ENCODE results near the gene TTC33.

TTC33 gene

GRCh38 chr5:40678026-40678425 lies 77.7 kb downstream of the TTC33 start:
- in situ Hi-C loops (cut with HindIII; ENCODE audit: low sequenced_read_pairs) = no loop called here
- DNase-seq (ENCODE audit: low read depth) = no peak
- TF ChIP-seq CTCF (IDR thresholded peaks at IDR 0.05; ENCODE audit: low read depth, low read length, missing control alignments) = no peak
- H3K4me3 ChIP-seq (ENCODE audit: low read depth, low read length) = no peak overlapping the region

GRCh38 chr5:40677456-40677855 lies 78.3 kb downstream of the TTC33 start:
- no peak for TF ChIP-seq CTCF (IDR thresholded peaks at IDR 0.05; ENCODE audit: low read depth, low read length, missing control alignments)
- in situ Hi-C loops (cut with HindIII; ENCODE audit: low sequenced_read_pairs) = no loop called here
- no peak overlapping the region for H3K4me3 ChIP-seq (ENCODE audit: low read depth, low read length)
- no peak for DNase-seq (ENCODE audit: low read depth)

GRCh38 chr5:40676613-40677343 lies 79.0 kb downstream of the TTC33 start:
- in situ Hi-C loops (cut with HindIII; ENCODE audit: low sequenced_read_pairs) = no loop called here
- H3K4me3 ChIP-seq (ENCODE audit: low read depth, low read length) = no peak overlapping the region

GRCh38 chr5:40675396-40676133 lies 80.2 kb downstream of the TTC33 start:
- in situ Hi-C loops (cut with HindIII; ENCODE audit: low sequenced_read_pairs) = no loop called here
- no peak overlapping the region for H3K4me3 ChIP-seq (ENCODE audit: low read depth, low read length)
- DNase-seq (ENCODE audit: low read depth) = no peak
- TF ChIP-seq CTCF (IDR thresholded peaks at IDR 0.05; ENCODE audit: low read depth, low read length, missing control alignments) = no peak

More at GRCh38 chr5:40676613-40677343, 79.0 kb downstream of the TTC33 start:
- peak; percentile 80 for DNase-seq (ENCODE audit: low read depth)
- TF ChIP-seq CTCF (IDR thresholded peaks at IDR 0.05; ENCODE audit: low read depth, low read length, missing control alignments) = no peak

- H3K4me3 ChIP-seq (ENCODE audit: low read depth, low read length) = no peak overlapping the region
- DNase-seq (ENCODE audit: low read depth) = no peak
- in situ Hi-C loops (cut with HindIII; ENCODE audit: low sequenced_read_pairs) = no loop called here
- no peak for TF ChIP-seq CTCF (IDR thresholded peaks at IDR 0.05; ENCODE audit: low read depth, low read length, missing control alignments)
Measured at GRCh38 chr5:40674661-40675235, 81.0 kb downstream of the TTC33 start.

GRCh38 chr5:40672425-40672824 lies 83.3 kb downstream of the TTC33 start:
- in situ Hi-C loops (cut with HindIII; ENCODE audit: low sequenced_read_pairs) = no loop called here
- H3K4me3 ChIP-seq (ENCODE audit: low read depth, low read length) = no peak overlapping the region
- no peak for DNase-seq (ENCODE audit: low read depth)
- TF ChIP-seq CTCF (IDR thresholded peaks at IDR 0.05; ENCODE audit: low read depth, low read length, missing control alignments) = no peak
